CD14-positive monocyte (primary cell): ENCODE data around the gene TEDC1. TPM values are rescaled to one million over a fixed set of nuclear protein-coding genes. Genes with fewer than 3 reads are reported as not detected.

ENCODE experiments used
- DNase-seq, 3 donors: peaks; one replicate each; pipeline ENCODE4 v3.0.0-alpha.2; 2011 to 2022
- H2AFZ ChIP-seq: 2 replicates; pipeline ENCODE4 v1.6.0; 2012; ENCODE audit warnings: mild to moderate bottlenecking, low read depth, low read length, inconsistent platforms; ENCODE audit not compliant: insufficient read depth, poor library complexity, severe bottlenecking
- H3K27ac ChIP-seq, 2 donors: 1 replicate in 1 of 2; 2 replicates in 1 of 2; pipeline ENCODE4 v1.5.1; 2012 to 2013; ENCODE audit warnings: low read length in 2 of 2, control low read depth in 1 of 2, inconsistent platforms in 1 of 2, low read depth in 1 of 2, mild to moderate bottlenecking in 1 of 2
- H3K27me3 ChIP-seq, 2 donors: one replicate each; pipeline versions ENCODE4 v1.6.0 to v1.6.1; 2011 to 2013; ENCODE audit warnings: low read length in 2 of 2; ENCODE audit not compliant: control insufficient read depth in 2 of 2, insufficient read depth in 2 of 2
- H3K36me3 ChIP-seq, 2 donors: replicated peaks in 1 of 2; 1 replicate in 1 of 2; 2 replicates in 1 of 2; pipeline versions ENCODE4 v1.5.1 to v1.6.1; 2012 to 2013; ENCODE audit warnings: low read length in 2 of 2, control low read depth in 1 of 2, inconsistent platforms in 1 of 2, mild to moderate bottlenecking in 1 of 2; ENCODE audit not compliant: insufficient read depth in 2 of 2, control insufficient read depth in 1 of 2
- H3K4me1 ChIP-seq, 2 donors: 1 replicate in 1 of 2; 2 replicates in 1 of 2; pipeline versions ENCODE4 v1.5.1 to v1.6.1; 2012 to 2013; ENCODE audit warnings: low read length in 2 of 2, control low read depth in 1 of 2, inconsistent platforms in 1 of 2, mild to moderate bottlenecking in 1 of 2, moderate library complexity in 1 of 2; ENCODE audit not compliant: insufficient read depth in 2 of 2, control insufficient read depth in 1 of 2
- H3K4me2 ChIP-seq: replicated peaks from 2 replicates; pipeline ENCODE3; 2012; ENCODE audit warnings: low read length, moderate library complexity, mild to moderate bottlenecking; ENCODE audit not compliant: poor library complexity, severe bottlenecking; ENCODE audit errors: extremely low read depth
- H3K4me3 ChIP-seq, 3 experiments: fragments of 200-600 bp in 1 of 3; sonication (generic) in 1 of 3; replicated peaks in 1 of 3; 1 replicate in 2 of 3; 2 replicates in 1 of 3; pipeline ENCODE4 v1.5.1; 2011 to 2013; ENCODE audit warnings: low read length in 3 of 3, mild to moderate bottlenecking in 3 of 3, control low read depth in 2 of 3, low read depth in 2 of 3, inconsistent platforms in 1 of 3, moderate library complexity in 1 of 3
- H3K79me2 ChIP-seq: 2 replicates; pipeline ENCODE4 v1.6.0; 2012; ENCODE audit warnings: mild to moderate bottlenecking, control low read depth, inconsistent platforms, low read length, moderate library complexity; ENCODE audit not compliant: insufficient read depth
- H3K9ac ChIP-seq: 2 replicates; pipeline ENCODE4 v1.6.0; 2017; ENCODE audit warnings: low read length, mild to moderate bottlenecking; ENCODE audit not compliant: insufficient read depth, poor library complexity, severe bottlenecking
- H3K9me3 ChIP-seq, 2 donors: replicated peaks in 1 of 2; 1 replicate in 1 of 2; 2 replicates in 1 of 2; pipeline versions ENCODE4 v1.5.1 to v1.6.1; 2012 to 2013; ENCODE audit warnings: low read length in 2 of 2, control low read depth in 1 of 2; ENCODE audit not compliant: control insufficient read depth in 1 of 2, insufficient read depth in 1 of 2
- H4K20me1 ChIP-seq: 2 replicates; pipeline ENCODE4 v1.6.0; 2012; ENCODE audit warnings: mild to moderate bottlenecking, low read length, control low read depth, moderate library complexity; ENCODE audit not compliant: insufficient read depth
- H3K27ac Mint-ChIP-seq, 7 donors: one replicate each; pipeline ENCODE4 v1.8.0; 2020; ENCODE audit warnings: mild to moderate bottlenecking in 7 of 7, mixed read lengths in 7 of 7, moderate library complexity in 6 of 7, inconsistent platforms in 2 of 7
- H3K27me3 Mint-ChIP-seq, 3 donors: one replicate each; pipeline ENCODE4 v1.8.0; 2021 to 2022; ENCODE audit warnings: low read depth in 3 of 3, mild to moderate bottlenecking in 3 of 3, mixed read lengths in 3 of 3, moderate library complexity in 3 of 3, inconsistent platforms in 1 of 3
- H3K36me3 Mint-ChIP-seq, 2 donors: one replicate each; pipeline ENCODE4 v1.8.0; 2020; ENCODE audit warnings: mixed read lengths in 2 of 2, inconsistent platforms in 1 of 2, mild to moderate bottlenecking in 1 of 2
- H3K4me1 Mint-ChIP-seq: one replicate; pipeline ENCODE4 v1.8.0; 2020; ENCODE audit warnings: mild to moderate bottlenecking, mixed read lengths
- H3K4me3 Mint-ChIP-seq, 2 donors: one replicate each; pipeline ENCODE4 v1.8.0; 2020; ENCODE audit warnings: mild to moderate bottlenecking in 2 of 2, mixed read lengths in 2 of 2, moderate library complexity in 1 of 2
- H3K9me3 Mint-ChIP-seq, 7 donors: one replicate each; pipeline ENCODE4 v1.8.0; 2020 to 2022; ENCODE audit warnings: mixed read lengths in 7 of 7, mild to moderate bottlenecking in 6 of 7, moderate library complexity in 6 of 7, inconsistent platforms in 2 of 7
- WGBS: methylation state at CpG from one replicate; pipeline ENCODE4 v1.1.5; 2013; ENCODE audit warnings: missing lambda C conversion rate; ENCODE audit not compliant: insufficient coverage; 5-methylcytosine and 5-hydroxymethylcytosine counted together
- intact Hi-C, 2 donors: fragments of 100-400 bp; cut with micrococcal nuclease; formaldehyde crosslinking; loops; one replicate each; pipeline versions ENCODE4 v1.15.0 to v1.15.1; 2023
- polyA plus RNA-seq, 3 donors: library from polyadenylated mRNA; depleted of rRNA in 1 of 3; unstranded in 2 of 3; stranded (reverse) in 1 of 3; fragments of 300-500 nt in 2 of 3; fragments of >200 nt in 1 of 3; fragmentation: Illumina TruSeq in 2 of 3; gene quantifications; 1 replicate in 2 of 3; 2 replicates in 1 of 3; pipeline ENCODE4 v1.2.3, GENCODE V29; 2012 to 2021
- TF ChIP-seq, protein P1 (sequence below): fragments of 200-600 bp; IDR thresholded peaks from one replicate; pipeline ENCODE4 v1.8.0; 2022; ENCODE audit warnings: antibody characterized with exemption, mild to moderate bottlenecking

TEDC1 gene
- polyA plus RNA-seq, 3 donors = 7.8 to 23.4 (median 9.0) TPM

DNA sequence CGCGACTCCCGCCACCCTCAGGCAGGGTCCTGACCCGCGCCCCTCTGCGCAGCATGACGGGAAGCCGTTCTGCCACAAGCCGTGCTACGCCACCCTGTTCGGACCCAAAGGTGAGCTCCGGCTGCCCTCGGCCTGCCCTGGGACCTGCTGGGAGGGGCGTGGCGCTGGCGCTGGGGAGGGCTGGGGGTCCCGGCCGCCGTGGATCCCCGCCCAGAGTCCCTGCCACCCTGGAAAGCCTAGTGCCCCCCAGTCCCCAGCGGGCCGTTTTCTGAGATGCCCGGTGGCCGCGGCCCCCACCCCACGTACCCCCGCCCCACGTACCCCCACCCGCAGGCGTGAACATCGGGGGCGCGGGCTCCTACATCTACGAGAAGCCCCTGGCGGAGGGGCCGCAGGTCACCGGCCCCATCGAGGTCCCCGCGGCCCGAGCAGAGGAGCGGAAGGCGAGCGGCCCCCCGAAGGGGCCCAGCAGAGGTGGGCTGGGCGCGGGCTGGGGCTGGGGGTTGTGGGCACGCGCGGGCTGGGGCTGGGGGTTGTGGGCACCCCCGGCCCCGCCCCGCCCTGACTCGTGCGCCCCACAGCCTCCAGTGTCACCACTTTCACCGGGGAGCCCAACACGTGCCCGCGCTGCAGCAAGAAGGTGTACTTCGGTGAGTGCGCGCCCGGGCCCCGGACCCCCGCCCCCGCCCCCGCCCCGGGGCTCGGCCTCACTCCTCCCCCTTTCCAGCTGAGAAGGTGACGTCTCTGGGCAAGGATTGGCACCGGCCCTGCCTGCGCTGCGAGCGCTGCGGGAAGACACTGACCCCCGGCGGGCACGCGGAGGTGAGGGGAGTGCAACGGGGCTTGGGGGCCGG is 12.4 kb upstream of the TEDC1 start:
- Histone ChIP-seq H3K9ac (no peak overlapping the region), H3K36me3 (no peaks in the 10 kb centered on the region), H3K4me3 (no peak overlapping the region), H3K9me3 (peaks cover 9 to 27% of the 10 kb centered on the region in 2 donors), H3K27ac (no peak overlapping the region), H2AFZ (no peak overlapping the region), H3K4me1 (peaks cover 44 to 59% of the 10 kb centered on the region in 2 donors), H3K79me2 (no peaks in the 10 kb centered on the region), H4K20me1 (peaks cover 7% of the 10 kb centered on the region), H3K4me2 (no peak overlapping the region), H3K27me3 (peaks cover 23 to 62% of the 10 kb centered on the region in 2 donors)
- peaks cover 5 to 23% (median 15%) of the 10 kb centered on the region in 7 donors for H3K9me3 Mint-ChIP-seq
- peaks cover 0 to 7% of the 10 kb centered on the region in 2 donors for H3K36me3 Mint-ChIP-seq
- no peak for DNase-seq
- TF ChIP-seq, protein P1, sequence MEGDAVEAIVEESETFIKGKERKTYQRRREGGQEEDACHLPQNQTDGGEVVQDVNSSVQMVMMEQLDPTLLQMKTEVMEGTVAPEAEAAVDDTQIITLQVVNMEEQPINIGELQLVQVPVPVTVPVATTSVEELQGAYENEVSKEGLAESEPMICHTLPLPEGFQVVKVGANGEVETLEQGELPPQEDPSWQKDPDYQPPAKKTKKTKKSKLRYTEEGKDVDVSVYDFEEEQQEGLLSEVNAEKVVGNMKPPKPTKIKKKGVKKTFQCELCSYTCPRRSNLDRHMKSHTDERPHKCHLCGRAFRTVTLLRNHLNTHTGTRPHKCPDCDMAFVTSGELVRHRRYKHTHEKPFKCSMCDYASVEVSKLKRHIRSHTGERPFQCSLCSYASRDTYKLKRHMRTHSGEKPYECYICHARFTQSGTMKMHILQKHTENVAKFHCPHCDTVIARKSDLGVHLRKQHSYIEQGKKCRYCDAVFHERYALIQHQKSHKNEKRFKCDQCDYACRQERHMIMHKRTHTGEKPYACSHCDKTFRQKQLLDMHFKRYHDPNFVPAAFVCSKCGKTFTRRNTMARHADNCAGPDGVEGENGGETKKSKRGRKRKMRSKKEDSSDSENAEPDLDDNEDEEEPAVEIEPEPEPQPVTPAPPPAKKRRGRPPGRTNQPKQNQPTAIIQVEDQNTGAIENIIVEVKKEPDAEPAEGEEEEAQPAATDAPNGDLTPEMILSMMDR = no peak
- H3K4me3 Mint-ChIP-seq = peak overlapping the region in 1 of 2 donors; percentile 88
- intact Hi-C loops = no loop called here
- peaks cover 40% of the 10 kb centered on the region for H3K4me1 Mint-ChIP-seq
- no peak overlapping the region for H3K27ac Mint-ChIP-seq
- H3K27me3 Mint-ChIP-seq = peaks cover 44 to 80% (median 55%) of the 10 kb centered on the region in 3 donors
- 39% methylated on average over 37 of the region's 81 CpGs for WGBS

DNA sequence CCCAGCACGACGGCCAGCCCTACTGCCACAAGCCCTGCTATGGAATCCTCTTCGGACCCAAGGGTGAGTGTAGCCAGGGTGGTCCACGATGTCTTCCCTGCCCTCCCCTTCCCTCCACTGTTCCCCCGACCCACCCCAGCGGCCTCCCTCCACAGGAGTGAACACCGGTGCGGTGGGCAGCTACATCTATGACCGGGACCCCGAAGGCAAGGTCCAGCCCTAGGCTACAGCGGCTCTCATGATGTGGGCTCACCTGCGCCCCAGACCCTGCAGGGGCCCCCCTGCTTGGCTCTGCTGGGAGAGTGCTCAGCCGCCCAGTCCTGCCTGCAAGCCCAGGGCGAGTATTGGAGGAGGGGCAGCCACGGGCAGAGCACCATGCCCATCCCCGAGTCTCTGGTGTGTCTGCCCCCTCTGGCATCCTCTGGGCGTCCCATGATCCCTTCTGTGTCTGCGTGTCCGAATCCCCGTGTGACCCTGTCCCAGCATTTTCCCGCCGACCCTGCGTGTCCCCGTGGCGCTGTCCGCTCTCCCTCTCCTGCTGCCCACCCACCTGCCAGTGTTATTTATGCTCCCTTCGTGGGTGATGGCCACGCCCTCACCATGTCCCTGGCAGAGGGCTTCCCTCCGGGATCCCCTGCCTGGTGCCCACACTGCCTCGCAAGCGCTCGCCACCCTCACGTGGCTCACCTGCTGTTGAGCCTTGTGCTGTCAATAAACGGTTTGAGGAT is 11.5 kb upstream of the TEDC1 start:
- Histone ChIP-seq H3K36me3 (no peaks in the 10 kb centered on the region), H3K9ac (no peak overlapping the region), H3K27ac (no peak overlapping the region), H3K4me3 (no peak overlapping the region), H3K79me2 (no peaks in the 10 kb centered on the region), H2AFZ (no peak overlapping the region), H3K27me3 (peaks cover 23 to 66% of the 10 kb centered on the region in 2 donors), H3K4me1 (peaks cover 43 to 58% of the 10 kb centered on the region in 2 donors), H4K20me1 (peaks cover 7% of the 10 kb centered on the region), H3K9me3 (peaks cover 9 to 27% of the 10 kb centered on the region in 2 donors), H3K4me2 (no peak overlapping the region)
- Mint-ChIP-seq H3K36me3 (peaks cover 4 to 7% of the 10 kb centered on the region in 2 donors), H3K27me3 (peaks cover 47 to 83% (median 54%) of the 10 kb centered on the region in 3 donors), H3K27ac (peak overlapping the region in 4 of 7 donors; percentile 38 to 99 (median 67)), H3K4me3 (peak overlapping the region in 1 of 2 donors; percentile 88), H3K4me1 (peaks cover 42% of the 10 kb centered on the region), H3K9me3 (peaks cover 5 to 25% (median 15%) of the 10 kb centered on the region in 7 donors)
- TF ChIP-seq, protein P1 = no peak
- intact Hi-C loops = loop anchor here (2.0 to 10.0 kb wide), 3 partner anchors 81 to 415 kb away; partner anchors contain the start of genes GPR132 (in 1 of the 2) and TEX22 (in 1 of the 2)
- 52% methylated on average over 34 of the region's 34 CpGs for WGBS
- no peak for DNase-seq
